Keratinocyte (primary cell): ENCODE results near the gene P3R3URF. TPM values are rescaled to one million over a fixed set of nuclear protein-coding genes. Genes with fewer than 3 reads are reported as not detected.

Source experiments
- DNase-seq: peaks from one replicate; pipeline ENCODE4 v3.0.0-alpha.2; 2011; ENCODE audit warnings: low read depth, missing footprints, low spot score
- FAIRE-seq: peaks from 2 replicates; lab custom pipeline; 2011; peaks lifted over from hg19 to GRCh38; lab: Jason Lieb, UNC
- H2AFZ ChIP-seq: 2 replicates; pipeline ENCODE4 v1.6.0; 2012; ENCODE audit warnings: low read length, control low read depth, inconsistent platforms; ENCODE audit not compliant: control insufficient read depth
- H3K27ac ChIP-seq: 2 replicates; pipeline ENCODE4 v1.5.1; 2011; ENCODE audit warnings: low read length; ENCODE audit not compliant: control insufficient read depth, insufficient read depth
- H3K27me3 ChIP-seq: 3 replicates; pipeline ENCODE4 v1.6.0; 2011; ENCODE audit warnings: low read length; ENCODE audit not compliant: control insufficient read depth, insufficient read depth; ENCODE audit errors: extremely low read depth
- H3K36me3 ChIP-seq, 2 experiments: 2 replicates in 1 of 2; 3 replicates in 1 of 2; pipeline ENCODE4 v1.5.1; 2011; ENCODE audit warnings: low read length in 2 of 2, mild to moderate bottlenecking in 1 of 2; ENCODE audit not compliant: control insufficient read depth in 2 of 2, insufficient read depth in 2 of 2; ENCODE audit errors: extremely low read depth in 1 of 2
- H3K4me1 ChIP-seq: 3 replicates; pipeline ENCODE4 v1.5.1; 2011; ENCODE audit warnings: low read length; ENCODE audit not compliant: control insufficient read depth, insufficient read depth; ENCODE audit errors: extremely low read depth
- H3K4me2 ChIP-seq: 3 replicates; pipeline ENCODE4 v1.6.0; 2011; ENCODE audit warnings: low read depth, low read length; ENCODE audit not compliant: control insufficient read depth, insufficient read depth; ENCODE audit errors: extremely low read depth
- H3K4me3 ChIP-seq, 3 experiments: fragments of 200-600 bp in 1 of 3; sonication (generic) in 1 of 3; 2 replicates in 2 of 3; 3 replicates in 1 of 3; pipeline ENCODE4 v1.5.1; 2011 to 2016; ENCODE audit warnings: low read length in 3 of 3, mild to moderate bottlenecking in 3 of 3, control low read depth in 2 of 3, inconsistent platforms in 1 of 3, low read depth in 1 of 3, mixed read lengths in 1 of 3, mixed run types in 1 of 3, moderate library complexity in 1 of 3; ENCODE audit not compliant: control insufficient read depth in 2 of 3, insufficient read depth in 2 of 3; ENCODE audit errors: extremely low read depth in 1 of 3
- H3K79me2 ChIP-seq: 2 replicates; pipeline ENCODE4 v1.6.0; 2012; ENCODE audit warnings: low read length; ENCODE audit not compliant: control insufficient read depth, insufficient read depth
- H3K9ac ChIP-seq: 3 replicates; pipeline ENCODE4 v1.6.0; 2011; ENCODE audit warnings: low read length; ENCODE audit not compliant: control insufficient read depth, insufficient read depth; ENCODE audit errors: extremely low read depth
- H3K9me1 ChIP-seq: 3 replicates; pipeline ENCODE4 v1.6.0; 2011; ENCODE audit warnings: low read length; ENCODE audit not compliant: control insufficient read depth, insufficient read depth; ENCODE audit errors: extremely low read depth
- H3K9me3 ChIP-seq: 2 replicates; pipeline ENCODE4 v1.5.1; 2012; ENCODE audit warnings: low read depth, low read length; ENCODE audit not compliant: control insufficient read depth
- H4K20me1 ChIP-seq: 3 replicates; pipeline ENCODE4 v1.6.0; 2011; ENCODE audit warnings: low read length; ENCODE audit not compliant: control insufficient read depth, insufficient read depth; ENCODE audit errors: extremely low read depth
- CTCF ChIP-seq, 3 experiments: IDR thresholded peaks in 1 of 3; conservative IDR thresholded peaks in 1 of 3; optimal IDR thresholded peaks in 1 of 3; 2 replicates in 2 of 3; 3 replicates in 1 of 3; pipeline versions ENCODE3 to v1.5.1; 2011; ENCODE audit warnings: low read length in 3 of 3, mild to moderate bottlenecking in 3 of 3, moderate library complexity in 2 of 3, control low read depth in 1 of 3, inconsistent platforms in 1 of 3; ENCODE audit not compliant: insufficient read depth in 2 of 3; ENCODE audit errors: extremely low read depth in 1 of 3
- EZH2 ChIP-seq: IDR thresholded peaks from one replicate; pipeline ENCODE4 v1.6.1; 2012; ENCODE audit warnings: inconsistent platforms, mild to moderate bottlenecking, low read length, moderate library complexity
- dilution Hi-C: fragments of 300-500 bp; cut with MboI; formaldehyde crosslinking; loops from one replicate; pipeline ENCODE4 v1.7.0; 2020; ENCODE audit warnings: low sequenced_read_pairs; ENCODE audit not compliant: extremely low pct_ligation_motif_present
- polyA plus RNA-seq, 5 experiments: library from polyadenylated mRNA; depleted of rRNA in 3 of 5; stranded (reverse) in 3 of 5; stranded (forward) in 1 of 5; unstranded in 1 of 5; fragments of >200 nt; gene quantifications; 1 replicate in 1 of 5; 2 replicates in 3 of 5; 3 replicates in 1 of 5; pipeline versions ENCODE4 v1.2.1 to v1.2.3, GENCODE V29; 2011 to 2012; ENCODE audit warnings: missing spikeins in 2 of 5, low read depth in 1 of 5, low replicate concordance in 1 of 5
- small RNA-seq, 3 experiments: library from RNA; depleted of rRNA; stranded (forward); fragments of <200 nt; gene quantifications; one replicate each; pipeline ENCODE3, GENCODE V24; 2012; ENCODE audit warnings: low read depth in 3 of 3, low replicate concordance in 1 of 3; ENCODE audit not compliant: insufficient read length in 3 of 3

Gene P3R3URF
- polyA plus RNA-seq, 1 donor (not counting 4 experiments of a cell fraction or from before 2014, with no cell fraction given) = not detected

DNA sequence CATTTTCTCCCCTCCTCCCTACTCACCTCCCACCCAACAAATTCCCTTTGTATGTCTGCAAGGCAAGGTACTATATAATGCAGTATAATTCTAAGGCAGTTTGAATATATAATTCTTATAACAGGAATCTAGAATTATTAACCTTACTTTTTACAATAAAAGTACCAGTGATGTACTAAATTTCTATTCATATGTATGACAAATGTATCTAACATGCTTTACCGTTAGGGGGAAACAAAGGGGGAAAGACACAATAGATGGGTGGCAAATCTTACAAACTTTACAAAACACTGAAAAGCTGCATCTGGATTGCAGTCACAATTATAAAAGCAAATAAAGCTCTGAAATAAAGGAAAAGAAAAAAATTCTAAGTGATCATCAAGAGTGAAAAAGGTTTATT is 46.2 kb downstream of the P3R3URF start:
- H3K79me2 ChIP-seq = no peaks in the 10 kb centered on the region
- peaks cover 12% of the 10 kb centered on the region for H3K4me1 ChIP-seq
- no peaks in the 10 kb centered on the region for H3K9me1 ChIP-seq
- FAIRE-seq (no peak), DNase-seq (no peak)
- H3K36me3 ChIP-seq = no peaks in the 10 kb centered on the region
- H3K4me3 ChIP-seq = peak overlapping the region in 1 of 3 experiments; percentile 59
- H3K27ac ChIP-seq = no peak overlapping the region
- dilution Hi-C loops = no loop called here
- H3K4me2 ChIP-seq = peak overlapping the region; percentile 96
- no peaks in the 10 kb centered on the region for H3K9me3 ChIP-seq
- no peak overlapping the region for H3K9ac ChIP-seq
- H3K27me3 ChIP-seq = peaks cover 5% of the 10 kb centered on the region
- H2AFZ ChIP-seq = no peak overlapping the region
- H4K20me1 ChIP-seq = no peaks in the 10 kb centered on the region
- no peak for TF ChIP-seq EZH2
- no peak for TF ChIP-seq CTCF (optimal IDR thresholded peaks at IDR 0.05 in 1 of 3, IDR thresholded peaks at IDR 0.05 in 1 of 3, conservative IDR thresholded peaks at IDR 0.05 in 1 of 3; ENCODE audit: extremely low read depth in 1 of 3, insufficient read depth in 2 of 3, low read length in 3 of 3)

GRCh38 chr1:46128344-46128743 is 47.9 kb downstream of the P3R3URF start:
- H3K27me3 ChIP-seq = peaks cover 5% of the 10 kb centered on the region
- no peak overlapping the region for H3K27ac ChIP-seq
- TF ChIP-seq CTCF (optimal IDR thresholded peaks at IDR 0.05 in 1 of 3, IDR thresholded peaks at IDR 0.05 in 1 of 3, conservative IDR thresholded peaks at IDR 0.05 in 1 of 3; ENCODE audit: extremely low read depth in 1 of 3, insufficient read depth in 2 of 3, low read length in 3 of 3) (no peak), EZH2 (no peak)
- H2AFZ ChIP-seq = no peak overlapping the region
- H4K20me1 ChIP-seq = no peaks in the 10 kb centered on the region
- peaks cover 5% of the 10 kb centered on the region for H3K4me1 ChIP-seq
- FAIRE-seq = no peak
- H3K9ac ChIP-seq = no peak overlapping the region
- no peaks in the 10 kb centered on the region for H3K36me3 ChIP-seq
- no peaks in the 10 kb centered on the region for H3K9me3 ChIP-seq
- no peaks in the 10 kb centered on the region for H3K79me2 ChIP-seq
- peak overlapping the region; percentile 43 for H3K4me2 ChIP-seq
- H3K4me3 ChIP-seq = no peak overlapping the region
- H3K9me1 ChIP-seq = no peaks in the 10 kb centered on the region
- dilution Hi-C loops = no loop called here
- no peak for DNase-seq

Small RNAs within 50 kb of the gene (small RNA-seq; reads per million reads assigned to genes)
- gene AL672043.1 = 0 reads per million in 3 experiments

Other genes starting within 250 kb of the P3R3URF start
- 6.8 to 11.9 TPM (median 11.7 TPM) in 3 replicates for gene PIK3R3, start 43.9 kb downstream of the P3R3URF start, polyA plus RNA-seq
- gene TSPAN1, start 1.4 kb downstream of the P3R3URF start, polyA plus RNA-seq = 312 to 376 TPM (median 362 TPM) in 3 replicates
- gene POMGNT1, start 21.9 kb upstream of the P3R3URF start, polyA plus RNA-seq = 49.6 to 64.6 TPM (median 60.9 TPM) in 3 replicates
- 3.5 to 4.5 TPM (median 4.1 TPM) in 3 replicates for gene LURAP1, start 26.8 kb upstream of the P3R3URF start, polyA plus RNA-seq
- 0.42 to 5.1 TPM (median 3.8 TPM) in 3 replicates for gene RAD54L, start 71.3 kb upstream of the P3R3URF start, polyA plus RNA-seq
- gene LRRC41, start 127.1 kb upstream of the P3R3URF start, polyA plus RNA-seq = 51.2 to 77.6 TPM (median 70.8 TPM) in 3 replicates
- 650 to 970 TPM (median 720 TPM) in 3 replicates for gene UQCRH, start 127.2 kb upstream of the P3R3URF start, polyA plus RNA-seq
- 26.3 to 28.2 TPM (median 26.6 TPM) in 3 replicates for gene NSUN4, start 164.3 kb upstream of the P3R3URF start, polyA plus RNA-seq
- gene FAAH, start 217.8 kb upstream of the P3R3URF start, polyA plus RNA-seq = 5.3 to 8.5 TPM (median 5.4 TPM) in 3 replicates